HepG2 (cell line): ENCODE measurements around the gene CLDN15.

ENCODE experiments used
- ESRRA ChIP-seq: sonication (generic); formaldehyde crosslinking; IDR thresholded peaks from 2 replicates; pipeline ENCODE4 v1.5.1; 2020; ENCODE audit warnings: mild to moderate bottlenecking, low read depth, missing genetic modification reagents
- ETV6 ChIP-seq: sonication (generic); formaldehyde crosslinking; conservative IDR thresholded peaks from 2 replicates; pipeline ENCODE4 v1.4.0; 2020; ENCODE audit warnings: missing genetic modification reagents
- GABPA ChIP-seq, 2 experiments: IDR thresholded peaks; 2 replicates each; pipeline ENCODE4 v1.6.1; 2011 to 2016; ENCODE audit warnings: low read depth in 2 of 2, low read length in 1 of 2, missing biosample characterization in 1 of 2, missing genetic modification characterization in 1 of 2
- HOXA7 ChIP-seq: sonication (generic); formaldehyde crosslinking; IDR thresholded peaks from 2 replicates; pipeline ENCODE4 v1.8.1; 2022; ENCODE audit warnings: mild to moderate bottlenecking, missing genetic modification reagents, moderate library complexity
- NCOA1 ChIP-seq: sonication (generic); formaldehyde crosslinking; IDR thresholded peaks from 2 replicates; pipeline ENCODE4 v1.9.0; 2021; ENCODE audit warnings: missing genetic modification reagents
- NFE2L1 ChIP-seq: sonication (generic); formaldehyde crosslinking; IDR thresholded peaks from 2 replicates; pipeline ENCODE4 v1.4.0; 2020; ENCODE audit warnings: missing genetic modification reagents, mild to moderate bottlenecking, borderline replicate concordance
- USF2 ChIP-seq, 2 experiments: sonication (generic) in 1 of 2; formaldehyde crosslinking in 1 of 2; IDR thresholded peaks; 2 replicates each; pipeline versions ENCODE4 v1.5.1 to v1.6.1; 2011 to 2020; ENCODE audit warnings: borderline replicate concordance in 1 of 2, low read depth in 1 of 2, low read length in 1 of 2, mild to moderate bottlenecking in 1 of 2, missing genetic modification reagents in 1 of 2, moderate library complexity in 1 of 2
- ZMYM3 ChIP-seq: sonication (generic); formaldehyde crosslinking; IDR thresholded peaks from 2 replicates; pipeline ENCODE4 v1.5.1; 2020; ENCODE audit warnings: mild to moderate bottlenecking, missing genetic modification reagents
- ZNF430 ChIP-seq: sonication (generic); formaldehyde crosslinking; IDR thresholded peaks from 2 replicates; pipeline ENCODE4 v1.9.0; 2021; ENCODE audit warnings: mild to moderate bottlenecking, missing genetic modification reagents
- ZNF451 ChIP-seq: sonication (generic); formaldehyde crosslinking; IDR thresholded peaks from 2 replicates; pipeline ENCODE4 v1.5.0; 2020; ENCODE audit warnings: mild to moderate bottlenecking, missing genetic modification reagents

DNA sequence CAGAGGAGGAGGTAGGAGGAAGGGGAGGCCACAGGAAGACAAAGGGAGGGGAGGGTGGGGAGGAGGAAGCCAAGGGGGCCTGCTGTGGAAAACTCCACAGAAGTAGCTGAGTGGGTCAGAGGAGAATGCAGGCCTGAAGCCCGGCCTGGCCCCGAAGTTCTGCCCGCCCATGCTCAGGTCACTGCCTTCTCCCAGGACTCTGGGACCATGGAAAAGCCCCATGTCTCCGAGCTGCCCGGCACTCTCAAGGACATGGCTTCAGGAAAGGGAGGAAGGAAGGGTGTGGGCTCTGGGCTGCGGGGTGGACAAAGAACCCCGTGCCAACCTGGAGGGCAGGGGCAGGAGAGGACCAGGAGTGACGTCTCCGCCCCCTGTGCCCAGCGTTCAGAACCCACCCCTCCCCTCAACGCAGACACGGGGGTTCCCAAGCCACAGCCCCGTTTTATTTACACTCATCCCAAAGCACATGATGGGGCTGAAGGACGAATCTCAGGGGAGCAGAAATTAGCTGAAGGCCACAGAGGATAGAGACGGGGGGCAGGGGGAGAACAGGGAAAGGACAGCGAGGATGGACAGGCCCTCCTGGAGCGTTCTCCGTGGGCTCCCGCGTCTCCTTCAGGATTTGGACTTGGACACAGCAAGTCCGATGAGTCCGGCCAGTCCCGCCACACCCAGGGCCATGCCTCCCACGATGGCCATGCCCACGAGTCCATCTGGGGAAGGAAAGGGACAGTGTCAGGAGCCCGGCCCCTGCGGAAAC lies 1.8 kb upstream of the CLDN15 start:
- TF ChIP-seq ZMYM3 (no peak), NCOA1 (CRISPR knock-in tag) (no peak), HOXA7 (CRISPR knock-in tag) (no peak), ETV6 (CRISPR knock-in tag) (no peak), ZNF451 (CRISPR knock-in tag) (no peak), ESRRA (CRISPR knock-in tag) (no peak), NFE2L1 (CRISPR knock-in tag) (no peak), ZNF430 (CRISPR knock-in tag) (no peak), USF2 (IDR thresholded peaks at IDR 0.05; ENCODE audit: low read depth, low read length) (no peak), USF2 (CRISPR knock-in tag; IDR thresholded peaks at IDR 0.05; ENCODE audit: borderline replicate concordance) (no peak), GABPA (IDR thresholded peaks at IDR 0.05; ENCODE audit: low read depth, low read length) (no peak), GABPA (CRISPR knock-in tag; IDR thresholded peaks at IDR 0.05; ENCODE audit: low read depth) (no peak)
